Erythroblast (primary cell): ENCODE results near the gene EEF2KMT.

ENCODE experiments used
- DNase-seq, 2 experiments: peaks; one replicate each; lab custom pipeline; 2025; lab: John Stamatoyannopoulos, UW
- GATA1 ChIP-seq: IDR thresholded peaks from 2 replicates; pipeline ENCODE4 v1.6.1; 2011; ENCODE audit warnings: low read depth, mild to moderate bottlenecking, control low read depth, low read length, moderate library complexity
- POLR2A ChIP-seq: IDR thresholded peaks from 2 replicates; pipeline ENCODE4 v1.6.1; 2011; ENCODE audit warnings: mild to moderate bottlenecking, low read length

Gene EEF2KMT

GRCh38 chr16:5036228-5037156 lies 61.1 kb downstream of the EEF2KMT start:
- no peak for TF ChIP-seq POLR2A
- no peak for TF ChIP-seq GATA1
- no peak for DNase-seq

GRCh38 chr16:5035909-5036227 lies 61.7 kb downstream of the EEF2KMT start:
- no peak for DNase-seq
- no peak for TF ChIP-seq GATA1
- no peak for TF ChIP-seq POLR2A
